Measurements from ENCODE around the gene C5orf15. TPM values are rescaled to one million over a fixed set of nuclear protein-coding genes. Genes with fewer than 3 reads are reported as not detected.

C5orf15 gene
- polyA plus RNA-seq, 1 donor, result 73.8 TPM

DNA sequence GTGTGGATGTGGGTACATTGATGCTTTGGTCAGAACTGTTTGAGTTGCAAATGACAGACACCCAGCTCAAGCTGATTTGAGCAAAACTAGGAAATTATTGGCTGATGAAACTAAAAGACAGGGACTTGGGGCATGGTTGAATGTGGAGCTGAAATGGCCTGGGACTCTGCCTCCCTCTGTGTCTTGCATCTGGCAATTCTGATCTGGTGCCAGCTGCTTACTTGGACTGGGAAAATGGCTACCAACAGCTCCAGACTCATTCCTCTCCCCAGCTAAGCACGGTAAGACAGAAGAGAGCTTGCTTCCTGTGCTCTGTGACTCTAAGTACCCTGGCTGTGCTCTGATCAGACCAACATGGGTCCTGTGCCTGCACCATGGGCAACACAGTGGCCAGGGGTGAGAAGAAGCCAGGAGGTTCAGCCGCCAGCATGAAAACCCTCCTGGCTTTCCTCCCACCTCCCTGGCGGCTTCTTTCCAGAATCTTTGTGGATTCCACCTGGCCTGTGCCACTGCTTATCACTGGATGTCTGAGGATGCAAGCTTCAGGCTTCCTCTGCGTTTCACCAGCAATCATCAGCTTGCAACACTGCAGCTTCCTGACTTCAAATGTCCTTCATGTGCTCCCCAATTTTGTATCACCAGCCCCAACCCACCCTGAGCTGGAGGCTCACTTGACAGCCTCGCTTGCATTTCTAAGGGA lies 44.1 kb downstream of the C5orf15 start:
- no peaks in the 10 kb centered on the region for H3K36me3 ChIP-seq (ENCODE audit: control insufficient read depth, insufficient read depth, low read length)
- peaks cover 9% of the 10 kb centered on the region for H3K4me1 ChIP-seq (ENCODE audit: control insufficient read depth, insufficient read depth, low read length)
- DNase-seq, result no peak
- H3K27me3 ChIP-seq (ENCODE audit: control insufficient read depth, insufficient read depth, low read length), result no peaks in the 10 kb centered on the region
- WGBS (ENCODE audit: insufficient coverage, low lambda C conversion rate), result no CpG with 5 or more reads among the region's 5 CpGs
- H3K9me3 ChIP-seq (ENCODE audit: control insufficient read depth, low read depth, low read length), result no peaks in the 10 kb centered on the region
- no peak overlapping the region for H3K27ac ChIP-seq (ENCODE audit: low read length)
- H3K4me3 ChIP-seq (ENCODE audit: low read length), result no peak overlapping the region

- no peaks in the 10 kb centered on the region for H3K27me3 ChIP-seq (ENCODE audit: control insufficient read depth, insufficient read depth, low read length)
- H3K4me3 ChIP-seq (ENCODE audit: low read length), result no peak overlapping the region
- H3K4me1 ChIP-seq (ENCODE audit: control insufficient read depth, insufficient read depth, low read length), result peaks cover 6% of the 10 kb centered on the region
- H3K9me3 ChIP-seq (ENCODE audit: control insufficient read depth, low read depth, low read length), result no peaks in the 10 kb centered on the region
- no peak overlapping the region for H3K27ac ChIP-seq (ENCODE audit: low read length)
- no peaks in the 10 kb centered on the region for H3K36me3 ChIP-seq (ENCODE audit: control insufficient read depth, insufficient read depth, low read length)
- WGBS (ENCODE audit: insufficient coverage, low lambda C conversion rate), result no CpG with 5 or more reads among the region's 5 CpGs
- DNase-seq, result no peak
Observed at GRCh38 chr5:133921979-133922378, 46.4 kb downstream of the C5orf15 start.

- no peak for DNase-seq
- no peaks in the 10 kb centered on the region for H3K27me3 ChIP-seq (ENCODE audit: control insufficient read depth, insufficient read depth, low read length)
- no peak overlapping the region for H3K4me3 ChIP-seq (ENCODE audit: low read length)
- H3K27ac ChIP-seq (ENCODE audit: low read length), result no peak overlapping the region
- H3K4me1 ChIP-seq (ENCODE audit: control insufficient read depth, insufficient read depth, low read length), result no peaks in the 10 kb centered on the region
- WGBS (ENCODE audit: insufficient coverage, low lambda C conversion rate), result 90% methylated on average over 2 of the region's 7 CpGs
- H3K36me3 ChIP-seq (ENCODE audit: control insufficient read depth, insufficient read depth, low read length), result no peaks in the 10 kb centered on the region
- no peaks in the 10 kb centered on the region for H3K9me3 ChIP-seq (ENCODE audit: control insufficient read depth, low read depth, low read length)
Observed at GRCh38 chr5:133921069-133921468, 47.4 kb downstream of the C5orf15 start.

DNA sequence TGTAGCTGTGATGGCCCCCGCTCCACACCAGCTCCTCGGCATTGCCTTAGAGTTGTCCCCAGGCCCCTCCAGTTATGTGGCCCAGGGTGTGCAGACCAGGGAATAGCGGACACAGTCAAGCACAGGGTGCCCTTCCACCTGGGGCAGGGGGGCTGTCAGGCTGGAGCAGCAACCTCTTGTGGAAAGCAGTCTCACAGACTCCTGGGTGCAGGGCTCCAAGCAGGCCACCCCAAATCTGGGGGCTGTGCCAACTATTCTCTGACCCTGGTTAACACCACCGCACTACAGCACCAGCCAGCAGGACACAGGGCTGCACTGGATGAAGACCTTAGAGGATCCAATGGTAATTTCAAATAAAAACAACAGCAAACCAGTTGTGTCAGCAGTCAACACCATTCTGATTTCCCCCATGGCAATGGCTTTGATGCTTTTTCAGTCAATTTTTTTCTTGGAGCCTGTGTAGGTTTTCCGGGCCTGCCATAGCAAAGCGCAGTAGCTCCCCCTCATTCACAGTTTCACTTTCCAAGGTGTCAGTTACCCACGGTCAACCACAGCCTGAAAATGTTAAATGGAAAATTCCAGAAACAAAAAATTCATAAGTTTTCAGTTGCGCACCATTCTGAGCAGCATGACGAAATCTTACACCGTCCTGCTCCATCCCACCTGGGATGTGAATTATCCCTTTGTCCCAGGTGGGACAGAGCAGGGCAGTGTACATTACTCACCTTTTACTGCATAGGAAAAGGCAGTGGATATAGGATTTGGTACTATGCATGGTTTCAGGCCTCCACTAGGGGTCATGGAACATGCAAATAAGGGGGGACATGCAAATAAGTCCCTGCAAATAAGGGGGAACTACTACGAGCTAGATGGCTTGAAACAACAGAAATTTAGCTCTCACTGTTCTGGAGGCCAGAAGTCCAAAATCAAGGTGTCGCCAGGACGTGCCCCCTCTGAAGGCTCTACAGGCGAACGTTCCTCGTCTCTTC lies 49.0 kb downstream of the C5orf15 start:
- 93% methylated on average over 2 of the region's 16 CpGs for WGBS (ENCODE audit: insufficient coverage, low lambda C conversion rate)

DNA sequence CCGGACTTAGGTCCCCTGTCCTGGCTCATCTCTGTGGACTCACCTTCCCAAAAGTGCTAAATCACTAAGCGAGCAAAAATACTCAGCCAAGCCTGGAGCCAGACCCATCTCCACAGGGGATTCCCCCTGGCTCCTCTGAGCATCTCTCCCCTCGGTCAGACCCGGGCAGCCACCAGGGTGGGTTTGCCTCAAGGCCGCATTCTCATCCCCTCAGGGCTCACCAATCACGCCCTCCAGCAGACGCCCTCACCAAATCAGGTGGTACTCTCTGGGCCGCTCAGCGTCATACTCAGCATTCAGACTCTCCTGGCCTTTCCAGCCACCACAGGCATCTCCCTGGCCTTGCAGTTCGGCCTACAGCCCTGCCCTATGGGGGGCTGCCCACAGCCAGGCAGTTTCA lies 49.7 kb downstream of the C5orf15 start:
- Histone ChIP-seq H3K9me3 (ENCODE audit: control insufficient read depth, low read depth, low read length) (no peaks in the 10 kb centered on the region), H3K4me1 (ENCODE audit: control insufficient read depth, insufficient read depth, low read length) (no peaks in the 10 kb centered on the region), H3K27ac (ENCODE audit: low read length) (no peak overlapping the region), H3K4me3 (ENCODE audit: low read length) (no peak overlapping the region), H3K27me3 (ENCODE audit: control insufficient read depth, insufficient read depth, low read length) (no peaks in the 10 kb centered on the region), H3K36me3 (ENCODE audit: control insufficient read depth, insufficient read depth, low read length) (no peaks in the 10 kb centered on the region)
- no peak for DNase-seq
- no CpG with 5 or more reads among the region's 10 CpGs for WGBS (ENCODE audit: insufficient coverage, low lambda C conversion rate)

More for the DNA sequence above, 49.0 kb downstream of the C5orf15 start:
- no peak for DNase-seq
- Histone ChIP-seq H3K27ac (ENCODE audit: low read length) (no peak overlapping the region), H3K27me3 (ENCODE audit: control insufficient read depth, insufficient read depth, low read length) (no peaks in the 10 kb centered on the region), H3K9me3 (ENCODE audit: control insufficient read depth, low read depth, low read length) (no peaks in the 10 kb centered on the region), H3K4me1 (ENCODE audit: control insufficient read depth, insufficient read depth, low read length) (no peaks in the 10 kb centered on the region), H3K36me3 (ENCODE audit: control insufficient read depth, insufficient read depth, low read length) (no peaks in the 10 kb centered on the region), H3K4me3 (ENCODE audit: low read length) (no peak overlapping the region)

GRCh38 chr5:133918316-133918715 lies 50.1 kb downstream of the C5orf15 start:
- Histone ChIP-seq H3K27ac (ENCODE audit: low read length) (no peak overlapping the region), H3K36me3 (ENCODE audit: control insufficient read depth, insufficient read depth, low read length) (no peaks in the 10 kb centered on the region), H3K9me3 (ENCODE audit: control insufficient read depth, low read depth, low read length) (no peaks in the 10 kb centered on the region), H3K4me3 (ENCODE audit: low read length) (no peak overlapping the region), H3K27me3 (ENCODE audit: control insufficient read depth, insufficient read depth, low read length) (no peaks in the 10 kb centered on the region), H3K4me1 (ENCODE audit: control insufficient read depth, insufficient read depth, low read length) (no peaks in the 10 kb centered on the region)
- WGBS (ENCODE audit: insufficient coverage, low lambda C conversion rate), result no CpG with 5 or more reads among the region's 10 CpGs
- DNase-seq, result no peak

DNA sequence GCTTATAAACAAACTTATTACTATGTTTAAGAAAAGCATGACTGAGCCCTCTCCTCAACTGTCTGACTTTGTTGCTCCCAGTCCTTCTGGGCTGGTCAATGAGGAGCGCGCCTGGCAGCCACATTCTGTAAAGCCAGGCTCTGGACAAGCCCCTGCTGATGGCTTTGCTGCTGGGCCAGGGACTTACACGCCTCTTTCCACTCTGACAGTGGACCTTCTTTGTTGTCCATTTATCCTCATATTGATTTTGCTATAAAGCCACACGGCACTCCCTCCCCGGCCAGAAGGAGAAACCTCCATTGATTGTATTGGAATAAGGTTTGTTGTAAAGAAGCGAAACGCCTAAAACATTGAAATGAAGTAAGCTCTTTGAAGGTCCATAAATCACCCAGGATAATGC lies 50.6 kb downstream of the C5orf15 start:
- Histone ChIP-seq H3K4me3 (ENCODE audit: low read length) (no peak overlapping the region), H3K36me3 (ENCODE audit: control insufficient read depth, insufficient read depth, low read length) (no peaks in the 10 kb centered on the region), H3K27me3 (ENCODE audit: control insufficient read depth, insufficient read depth, low read length) (no peaks in the 10 kb centered on the region), H3K9me3 (ENCODE audit: control insufficient read depth, low read depth, low read length) (no peaks in the 10 kb centered on the region), H3K27ac (ENCODE audit: low read length) (no peak overlapping the region), H3K4me1 (ENCODE audit: control insufficient read depth, insufficient read depth, low read length) (no peaks in the 10 kb centered on the region)
- 60% methylated on average over 1 of the region's 7 CpGs for WGBS (ENCODE audit: insufficient coverage, low lambda C conversion rate)
- no peak for DNase-seq

- H3K4me3 ChIP-seq (ENCODE audit: low read length), result no peak overlapping the region
- DNase-seq, result no peak
- no peaks in the 10 kb centered on the region for H3K36me3 ChIP-seq (ENCODE audit: control insufficient read depth, insufficient read depth, low read length)
- no peaks in the 10 kb centered on the region for H3K9me3 ChIP-seq (ENCODE audit: control insufficient read depth, low read depth, low read length)
- H3K4me1 ChIP-seq (ENCODE audit: control insufficient read depth, insufficient read depth, low read length), result no peaks in the 10 kb centered on the region
- H3K27ac ChIP-seq (ENCODE audit: low read length), result no peak overlapping the region
- H3K27me3 ChIP-seq (ENCODE audit: control insufficient read depth, insufficient read depth, low read length), result no peaks in the 10 kb centered on the region
- WGBS (ENCODE audit: insufficient coverage, low lambda C conversion rate), result no CpG with 5 or more reads among the region's 6 CpGs
Observed at GRCh38 chr5:133916914-133917313, 51.5 kb downstream of the C5orf15 start.

- Histone ChIP-seq H3K27me3 (ENCODE audit: control insufficient read depth, insufficient read depth, low read length) (no peaks in the 10 kb centered on the region), H3K4me1 (ENCODE audit: control insufficient read depth, insufficient read depth, low read length) (no peaks in the 10 kb centered on the region), H3K9me3 (ENCODE audit: control insufficient read depth, low read depth, low read length) (no peaks in the 10 kb centered on the region), H3K36me3 (ENCODE audit: control insufficient read depth, insufficient read depth, low read length) (no peaks in the 10 kb centered on the region), H3K4me3 (ENCODE audit: low read length) (no peak overlapping the region), H3K27ac (ENCODE audit: low read length) (no peak overlapping the region)
- DNase-seq, result no peak
- WGBS (ENCODE audit: insufficient coverage, low lambda C conversion rate), result no CpG with 5 or more reads among the region's 1 CpG
Observed at GRCh38 chr5:133916479-133916878, 51.9 kb downstream of the C5orf15 start.

GRCh38 chr5:133914434-133914833 lies 54.0 kb downstream of the C5orf15 start:
- Histone ChIP-seq H3K27me3 (ENCODE audit: control insufficient read depth, insufficient read depth, low read length) (no peaks in the 10 kb centered on the region), H3K36me3 (ENCODE audit: control insufficient read depth, insufficient read depth, low read length) (no peaks in the 10 kb centered on the region), H3K9me3 (ENCODE audit: control insufficient read depth, low read depth, low read length) (no peaks in the 10 kb centered on the region), H3K27ac (ENCODE audit: low read length) (no peak overlapping the region), H3K4me3 (ENCODE audit: low read length) (no peak overlapping the region), H3K4me1 (ENCODE audit: control insufficient read depth, insufficient read depth, low read length) (no peaks in the 10 kb centered on the region)
- no peak for DNase-seq
- WGBS (ENCODE audit: insufficient coverage, low lambda C conversion rate), result no CpG with 5 or more reads among the region's 3 CpGs
